Measurements from ENCODE around the gene SND1.

SND1 gene

GRCh38 chr7:128060018-128060417 lies 408.0 kb downstream of the SND1 start:
- no peak overlapping the region for H3K4me3 ChIP-seq (ENCODE audit: low read depth, low read length)
- no peak for TF ChIP-seq CTCF (IDR thresholded peaks at IDR 0.05; ENCODE audit: low read depth, low read length)

GRCh38 chr7:128063088-128063487 lies 411.1 kb downstream of the SND1 start:
- H3K4me3 ChIP-seq (ENCODE audit: low read depth, low read length), result no peak overlapping the region
- no peak for TF ChIP-seq CTCF (IDR thresholded peaks at IDR 0.05; ENCODE audit: low read depth, low read length)

- no peak overlapping the region for H3K4me3 ChIP-seq (ENCODE audit: low read depth, low read length)
- no peak for TF ChIP-seq CTCF (IDR thresholded peaks at IDR 0.05; ENCODE audit: low read depth, low read length)
Measured at GRCh38 chr7:128065872-128066271, 413.9 kb downstream of the SND1 start.

- no peak overlapping the region for H3K4me3 ChIP-seq (ENCODE audit: low read depth, low read length)
- TF ChIP-seq CTCF (IDR thresholded peaks at IDR 0.05; ENCODE audit: low read depth, low read length), result no peak
Measured at GRCh38 chr7:128066395-128066794, 414.4 kb downstream of the SND1 start.

GRCh38 chr7:128066858-128067257 lies 414.9 kb downstream of the SND1 start:
- H3K4me3 ChIP-seq (ENCODE audit: low read depth, low read length), result no peak overlapping the region
- TF ChIP-seq CTCF (IDR thresholded peaks at IDR 0.05; ENCODE audit: low read depth, low read length), result no peak

GRCh38 chr7:128067983-128068382 lies 416.0 kb downstream of the SND1 start:
- H3K4me3 ChIP-seq (ENCODE audit: low read depth, low read length), result no peak overlapping the region
- TF ChIP-seq CTCF (IDR thresholded peaks at IDR 0.05; ENCODE audit: low read depth, low read length), result no peak

- no peak for TF ChIP-seq CTCF (IDR thresholded peaks at IDR 0.05; ENCODE audit: low read depth, low read length)
- H3K4me3 ChIP-seq (ENCODE audit: low read depth, low read length), result no peak overlapping the region
Measured at GRCh38 chr7:128068785-128069184, 416.8 kb downstream of the SND1 start.
